Body of pancreas (tissue), 4 donors: ENCODE data around the gene NPM3.

Experiments used
- POLR2A ChIP-seq, 3 donors: fragments of 450-650 bp; IDR thresholded peaks; one replicate each; pipeline ENCODE4 v1.6.1; 2016; ENCODE audit warnings: antibody characterized with exemption in 3 of 3, mild to moderate bottlenecking in 2 of 3
- TF ChIP-seq, protein P1 (sequence below), 7 experiments: fragments of 450-650 bp in 4 of 7; fragments of 200-600 bp in 3 of 7; sonication (generic) in 3 of 7; IDR thresholded peaks; one replicate each; pipeline ENCODE4 v1.5.1; 2016 to 2019; ENCODE audit warnings: antibody characterized with exemption in 7 of 7

DNA sequence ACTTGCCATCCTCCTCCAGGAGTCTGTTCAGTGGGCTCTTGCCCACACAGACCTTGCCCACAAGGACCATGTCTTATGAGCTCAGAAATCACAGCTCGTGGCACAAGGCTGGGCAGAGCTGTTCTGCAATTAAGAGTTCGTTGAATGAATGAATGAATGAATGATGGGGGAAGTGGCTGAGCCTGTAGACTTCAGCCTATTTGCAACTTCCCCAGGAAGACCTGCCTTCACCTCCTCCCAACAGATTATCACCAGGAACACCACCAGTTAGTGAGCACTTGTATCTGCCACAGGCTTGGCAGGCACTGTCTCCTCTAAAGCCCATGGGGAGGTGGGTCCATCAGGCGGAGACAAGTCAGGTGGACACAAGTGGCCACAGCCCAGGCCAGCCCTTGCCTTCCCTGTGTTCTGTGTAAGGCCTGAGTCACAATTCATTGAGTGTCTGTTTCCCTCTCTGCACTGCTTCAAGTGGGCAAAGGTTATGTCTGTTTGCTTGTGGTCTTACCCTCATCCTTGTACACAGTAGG, 5.6 kb downstream of the NPM3 start:
- TF ChIP-seq, protein P1, sequence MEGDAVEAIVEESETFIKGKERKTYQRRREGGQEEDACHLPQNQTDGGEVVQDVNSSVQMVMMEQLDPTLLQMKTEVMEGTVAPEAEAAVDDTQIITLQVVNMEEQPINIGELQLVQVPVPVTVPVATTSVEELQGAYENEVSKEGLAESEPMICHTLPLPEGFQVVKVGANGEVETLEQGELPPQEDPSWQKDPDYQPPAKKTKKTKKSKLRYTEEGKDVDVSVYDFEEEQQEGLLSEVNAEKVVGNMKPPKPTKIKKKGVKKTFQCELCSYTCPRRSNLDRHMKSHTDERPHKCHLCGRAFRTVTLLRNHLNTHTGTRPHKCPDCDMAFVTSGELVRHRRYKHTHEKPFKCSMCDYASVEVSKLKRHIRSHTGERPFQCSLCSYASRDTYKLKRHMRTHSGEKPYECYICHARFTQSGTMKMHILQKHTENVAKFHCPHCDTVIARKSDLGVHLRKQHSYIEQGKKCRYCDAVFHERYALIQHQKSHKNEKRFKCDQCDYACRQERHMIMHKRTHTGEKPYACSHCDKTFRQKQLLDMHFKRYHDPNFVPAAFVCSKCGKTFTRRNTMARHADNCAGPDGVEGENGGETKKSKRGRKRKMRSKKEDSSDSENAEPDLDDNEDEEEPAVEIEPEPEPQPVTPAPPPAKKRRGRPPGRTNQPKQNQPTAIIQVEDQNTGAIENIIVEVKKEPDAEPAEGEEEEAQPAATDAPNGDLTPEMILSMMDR (IDR thresholded peaks at IDR 0.05) = no peak
- no peak for TF ChIP-seq POLR2A (IDR thresholded peaks at IDR 0.05)
